ENCODE measurements around the gene HARS1. TPM values are rescaled to one million over a fixed set of nuclear protein-coding genes. Genes with fewer than 3 reads are reported as not detected.
"Not testable (repeated sequence)": the region's sequence is repeated elsewhere in the genome, so short reads cannot be mapped to it uniquely, and the experiment has no call there.

HARS1 gene
- total RNA-seq, 1 donor from 2014 or later, result 57.0 TPM

- no peak for DNase-seq (ENCODE audit: low spot score)
Observed at GRCh38 chr5:140677947-140678346, 13.2 kb downstream of the HARS1 start.

- DNase-seq (ENCODE audit: low spot score), result no peak
Observed at GRCh38 chr5:140674629-140675028, 16.5 kb downstream of the HARS1 start.

DNA sequence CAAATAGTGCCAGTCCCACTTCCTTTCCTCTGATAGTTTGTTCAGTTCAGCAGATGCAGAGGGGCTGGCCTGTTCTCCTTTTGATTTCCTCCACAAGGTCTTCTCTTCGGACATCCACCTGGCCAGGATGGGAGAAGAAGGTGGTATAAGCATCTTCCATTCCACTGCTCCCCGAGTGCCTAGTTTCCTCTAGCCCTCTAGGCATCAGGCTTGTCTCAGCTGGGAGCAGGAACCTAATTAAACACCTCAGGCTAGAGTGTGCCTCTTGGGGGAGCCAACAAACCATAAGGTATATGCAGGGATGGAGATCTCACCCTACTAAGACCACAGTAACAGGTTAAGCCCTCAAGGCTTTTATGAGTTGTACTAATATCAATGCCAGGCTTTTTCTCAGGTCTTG, 17.0 kb downstream of the HARS1 start:
- DNase-seq (ENCODE audit: low spot score), result no peak

- DNase-seq (ENCODE audit: low spot score), result no peak
Observed at GRCh38 chr5:140673187-140673976, 17.8 kb downstream of the HARS1 start, which contains the start of gene DND1. Gene DND1, minus strand, starts transcription at chr5:140673576. Its CDS starts 34 bp downstream, at chr5:140673542.

DNA sequence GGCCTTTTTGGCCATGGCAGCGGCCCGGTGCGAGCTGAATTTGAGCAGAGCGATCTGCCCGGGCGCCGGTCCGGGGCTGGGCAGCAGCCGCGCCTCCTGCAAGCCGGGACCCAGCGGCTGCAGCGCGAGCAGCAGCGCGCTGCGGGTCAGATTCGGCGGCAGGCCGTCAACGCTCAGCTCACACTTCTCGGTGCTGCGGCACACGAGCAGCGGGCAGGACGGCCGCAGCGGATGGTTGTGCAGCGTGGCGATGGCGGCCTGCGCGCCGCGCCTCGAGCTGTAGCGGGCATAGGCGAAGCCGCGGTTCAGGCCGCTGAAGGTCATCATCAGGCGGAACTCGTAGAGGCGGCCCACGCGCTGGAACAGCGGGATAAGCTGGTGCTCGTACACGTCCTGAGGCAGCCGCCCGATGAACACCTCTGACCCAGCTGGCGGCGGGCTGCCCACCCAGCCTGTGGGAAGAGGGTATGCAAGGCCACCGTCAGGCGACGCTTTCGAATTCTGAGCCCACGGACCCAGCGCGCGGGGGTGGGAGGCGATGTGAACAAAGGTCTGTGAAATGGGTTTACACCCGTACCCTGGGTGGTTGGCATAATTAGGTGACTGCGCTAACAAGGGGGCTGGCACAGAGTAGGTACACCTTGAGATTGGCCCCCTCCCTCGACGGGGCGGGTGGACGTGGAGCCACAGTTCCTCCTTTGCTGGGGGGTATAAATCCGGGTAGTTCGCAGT, 18.5 kb downstream of the HARS1 start:
- DNase-seq (ENCODE audit: low spot score), result no peak

DNA sequence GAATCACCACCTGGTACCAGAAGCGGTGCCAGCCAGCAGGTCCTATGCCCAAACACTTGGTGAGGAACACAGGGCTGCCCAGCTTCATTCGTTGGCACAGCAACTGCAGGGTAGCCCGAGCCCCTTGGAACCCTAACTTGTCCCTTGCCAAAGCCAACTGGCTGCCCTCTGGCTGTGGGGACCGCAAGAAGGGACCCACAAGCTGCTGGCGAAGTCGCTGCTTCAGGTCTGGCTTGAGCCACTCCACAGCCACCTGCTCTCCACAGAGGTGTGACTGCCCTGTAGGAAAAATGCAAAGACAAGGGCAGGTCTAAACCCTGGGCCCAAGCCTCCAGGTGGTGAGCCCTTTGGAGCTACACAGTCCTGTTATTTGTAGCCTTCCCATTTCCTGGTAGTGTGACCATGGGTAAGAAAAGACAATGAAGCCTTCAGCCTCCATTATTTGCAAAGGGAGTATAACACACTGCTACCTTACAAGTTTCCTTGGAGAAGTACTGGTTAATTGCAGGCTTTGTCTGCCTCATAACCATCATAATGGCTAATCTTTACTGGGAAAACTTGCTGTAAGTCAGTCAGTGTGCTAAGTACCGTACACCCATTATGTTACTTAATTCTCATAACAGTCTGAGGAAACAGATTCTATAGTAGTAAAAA, 19.6 kb downstream of the HARS1 start:
- no peak for DNase-seq (ENCODE audit: low spot score)

- not testable (repeated sequence) for DNase-seq (ENCODE audit: low spot score)
Observed at GRCh38 chr5:140671035-140671434, 20.1 kb downstream of the HARS1 start.

GRCh38 chr5:140664359-140665119, 26.6 kb downstream of the HARS1 start, which contains the start of gene WDR55:
Gene WDR55, plus strand, starts transcription at chr5:140664904. Its CDS starts 9 bp downstream, at chr5:140664913.
- DNase-seq (ENCODE audit: low spot score), result peak; percentile 96

DNA sequence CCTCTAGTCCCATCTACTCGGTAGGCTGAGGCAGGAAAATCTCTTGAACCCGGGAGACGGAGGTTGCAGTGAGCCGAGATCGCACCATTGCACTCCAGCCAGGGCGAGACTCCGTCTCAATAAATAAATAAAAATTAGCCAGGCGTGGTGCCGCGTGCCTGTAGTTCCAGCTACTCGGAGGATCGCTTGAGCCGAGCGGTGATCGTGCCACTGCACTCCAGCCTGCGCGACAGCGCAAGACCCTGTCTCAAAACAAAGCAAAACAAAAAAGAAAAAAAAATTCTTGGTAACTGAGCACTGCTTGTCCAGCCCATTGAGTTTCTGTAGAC, 27.2 kb downstream of the HARS1 start:
- no peak for DNase-seq (ENCODE audit: low spot score)

DNA sequence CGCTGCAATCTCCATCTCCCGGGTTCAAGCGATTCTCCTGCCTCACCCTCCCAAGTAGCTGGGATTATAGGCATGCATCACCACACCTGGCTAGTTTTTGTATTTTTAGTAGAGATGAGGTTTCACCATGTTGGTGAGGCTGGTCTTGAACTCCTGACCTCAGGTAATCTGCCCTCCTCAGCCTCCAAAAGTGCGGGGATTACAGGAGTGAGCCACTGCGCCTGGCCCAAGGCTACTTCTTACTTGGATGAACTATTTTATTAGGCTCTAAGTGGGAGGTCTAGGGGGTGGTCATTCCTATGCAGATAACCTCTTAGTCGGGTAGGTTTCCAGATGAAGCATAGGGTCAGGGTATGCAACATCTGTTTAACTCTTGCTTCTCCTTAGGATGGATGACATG, 30.8 kb downstream of the HARS1 start:
- not testable (repeated sequence) for DNase-seq (ENCODE audit: low spot score)

DNA sequence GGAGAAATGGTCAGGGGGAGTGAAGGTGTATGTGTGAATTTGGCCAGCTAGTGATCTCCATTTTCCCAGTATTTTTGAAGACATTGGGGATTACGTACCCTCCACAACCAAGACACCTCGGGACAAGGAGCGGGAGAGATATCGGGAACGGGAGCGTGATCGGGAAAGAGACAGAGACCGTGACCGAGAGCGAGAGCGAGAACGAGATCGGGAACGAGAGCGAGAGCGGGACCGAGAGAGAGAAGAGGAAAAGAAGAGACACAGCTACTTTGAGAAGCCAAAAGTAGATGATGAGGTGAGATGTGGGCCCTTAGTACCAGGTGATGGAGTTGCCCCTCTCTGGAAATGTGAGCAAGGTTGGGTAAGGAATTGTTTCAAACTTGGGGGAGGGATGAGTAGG, 32.3 kb downstream of the HARS1 start:
- DNase-seq (ENCODE audit: low spot score), result no peak

DNA sequence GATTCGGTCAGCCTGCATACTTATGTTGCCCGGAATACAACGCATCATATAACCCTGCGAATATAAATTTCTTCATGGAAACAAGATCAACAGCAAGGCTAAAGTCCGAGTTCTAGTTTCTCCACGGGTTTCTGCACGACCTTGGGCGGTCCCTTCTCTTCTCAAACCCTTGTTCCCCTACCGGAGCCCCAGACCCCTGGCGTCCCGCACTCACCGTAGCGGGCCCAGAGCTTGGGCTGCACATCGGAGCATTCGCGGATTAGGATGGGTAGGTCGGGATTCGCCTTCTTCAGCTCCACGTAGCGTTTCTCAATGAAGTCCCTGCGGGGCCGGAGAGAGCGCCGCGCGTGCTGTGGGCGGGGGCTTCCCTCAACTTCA, 44.1 kb downstream of the HARS1 start:
- no peak for DNase-seq (ENCODE audit: low spot score)

DNA sequence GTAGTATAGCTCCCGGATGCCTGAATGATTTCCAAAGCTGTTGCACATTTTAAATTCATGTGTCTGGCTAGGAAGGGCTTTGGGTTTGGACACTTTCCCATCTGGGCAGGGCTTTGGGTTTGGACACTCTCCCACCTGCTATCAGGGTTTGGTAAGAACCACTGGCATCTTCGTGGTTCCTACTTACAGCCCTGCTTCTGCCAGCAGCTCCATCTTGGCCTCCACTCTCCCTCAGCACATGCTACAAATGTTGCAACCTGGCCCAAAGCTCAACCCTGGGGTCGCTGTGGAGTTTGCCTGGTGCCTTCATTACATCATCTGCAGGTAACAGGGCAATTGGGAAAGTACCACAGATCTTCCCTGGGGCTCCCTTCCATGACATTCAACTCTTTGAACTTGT, 48.5 kb downstream of the HARS1 start:
- no peak for DNase-seq (ENCODE audit: low spot score)

DNA sequence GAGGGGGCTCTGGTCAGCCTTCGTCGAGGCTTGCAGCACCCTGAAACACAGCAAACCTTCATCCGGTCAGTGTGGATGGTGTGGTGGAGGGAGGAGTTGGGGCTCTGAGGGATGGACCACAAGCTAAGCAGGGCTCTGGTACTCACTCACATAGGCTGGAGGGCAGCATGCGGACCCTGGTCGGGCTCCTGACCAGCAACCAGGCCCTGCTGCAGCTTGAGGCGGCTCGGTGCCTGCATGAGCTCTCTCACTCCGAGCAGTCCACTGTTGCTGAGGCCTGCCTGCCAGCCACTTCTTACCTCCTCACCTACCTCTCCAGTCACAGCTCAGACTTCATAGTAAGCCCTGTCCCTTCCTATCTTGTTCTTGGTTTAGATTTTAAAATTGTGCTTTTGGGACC, 49.5 kb downstream of the HARS1 start:
- DNase-seq (ENCODE audit: low spot score), result no peak

- DNase-seq (ENCODE audit: low spot score), result peak; percentile 98
Observed at GRCh38 chr5:140639148-140639981, 51.8 kb downstream of the HARS1 start, which contains the start of gene TMCO6. Gene TMCO6, plus strand, starts transcription at chr5:140639451. Its CDS starts 77 bp downstream, at chr5:140639528.

- DNase-seq (ENCODE audit: low spot score), result not testable (repeated sequence)
Observed at GRCh38 chr5:140638898-140639147, 52.3 kb downstream of the HARS1 start.

DNA sequence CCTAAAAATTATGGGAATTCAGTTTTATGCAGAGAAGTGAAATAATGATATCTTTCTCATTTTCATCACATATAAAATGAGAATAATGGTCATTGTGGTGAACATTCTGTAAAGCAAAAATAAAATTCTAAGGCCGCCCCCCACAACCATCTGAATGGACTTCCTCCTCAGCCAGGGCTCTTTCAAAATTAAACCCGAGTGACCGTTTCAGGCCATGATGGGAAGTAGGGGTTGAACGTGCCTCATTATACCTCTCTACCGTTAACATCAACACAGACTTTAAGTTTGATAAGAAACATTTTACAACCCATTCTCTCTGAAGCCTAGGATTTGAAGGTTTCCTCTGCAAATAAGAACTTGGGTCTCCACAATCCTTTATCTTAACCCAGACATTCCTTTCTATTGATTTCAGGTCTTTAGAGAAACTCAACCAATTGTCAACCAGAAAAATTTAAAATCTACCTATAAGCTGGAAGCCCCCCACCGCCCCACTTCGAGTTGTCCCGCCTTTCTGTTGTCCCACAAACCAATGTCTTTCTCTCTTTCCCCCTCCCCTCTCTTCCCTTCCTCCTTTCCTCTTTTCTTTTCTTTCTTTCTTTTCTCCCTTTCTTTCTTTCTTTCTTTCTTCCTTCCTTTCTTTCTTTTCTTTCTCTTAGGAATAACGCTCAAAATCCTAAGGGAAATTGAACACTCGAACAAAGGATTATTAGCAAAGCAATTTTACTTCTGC, 53.6 kb downstream of the HARS1 start:
- DNase-seq (ENCODE audit: low spot score), result no peak

- no peak for DNase-seq (ENCODE audit: low spot score)
Observed at GRCh38 chr5:140635291-140636257, 55.6 kb downstream of the HARS1 start.

DNA sequence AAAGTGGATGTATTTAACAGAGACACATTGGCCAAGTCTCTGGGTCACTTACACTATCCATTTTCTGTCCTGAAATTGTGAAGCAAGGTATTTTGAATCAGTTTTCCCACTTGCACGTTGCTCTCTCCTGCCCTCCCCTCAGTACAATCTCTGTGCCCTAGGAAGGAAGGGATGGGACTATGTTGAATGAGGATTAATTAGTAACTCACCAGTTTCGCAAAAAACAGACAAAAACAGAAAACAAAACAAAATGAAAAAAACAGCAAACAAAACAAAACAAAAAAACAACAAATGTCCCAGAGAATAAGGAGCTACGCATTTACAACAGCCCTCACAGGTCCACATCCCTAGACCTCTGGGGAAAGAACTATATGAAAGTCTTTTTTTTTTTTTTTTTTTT, 57.1 kb downstream of the HARS1 start:
- DNase-seq (ENCODE audit: low spot score), result no peak
